Liver (tissue), 9 donors: ENCODE results near the gene TNFAIP8. TPM values are rescaled to one million over a fixed set of nuclear protein-coding genes. Genes with fewer than 3 reads are reported as not detected.

ENCODE experiments used
- DNase-seq: peaks from one replicate; pipeline ENCODE4 v3.0.0-alpha.2; 2017; ENCODE audit warnings: low spot score
- H3K27ac ChIP-seq, 2 donors: one replicate each; pipeline ENCODE4 v1.7.0; 2013; ENCODE audit warnings: inconsistent platforms in 2 of 2, low read length in 2 of 2, control low read depth in 1 of 2, low read depth in 1 of 2, mild to moderate bottlenecking in 1 of 2
- H3K27me3 ChIP-seq, 4 donors: one replicate each; pipeline versions ENCODE4 v1.6.1 to v1.7.0; 2013; ENCODE audit warnings: low read length in 3 of 4, inconsistent platforms in 1 of 4, mild to moderate bottlenecking in 1 of 4, moderate library complexity in 1 of 4; ENCODE audit not compliant: control insufficient read depth in 4 of 4, insufficient read depth in 4 of 4
- H3K36me3 ChIP-seq, 4 donors: one replicate each; pipeline versions ENCODE4 v1.6.1 to v1.7.0; 2013; ENCODE audit warnings: low read length in 3 of 4, mild to moderate bottlenecking in 3 of 4, low read depth in 1 of 4, moderate library complexity in 1 of 4; ENCODE audit not compliant: control insufficient read depth in 4 of 4, insufficient read depth in 3 of 4
- H3K4me1 ChIP-seq, 4 donors: one replicate each; pipeline versions ENCODE4 v1.6.1 to v1.7.0; 2013; ENCODE audit warnings: low read length in 3 of 4, mild to moderate bottlenecking in 3 of 4, moderate library complexity in 1 of 4; ENCODE audit not compliant: control insufficient read depth in 4 of 4, insufficient read depth in 4 of 4
- H3K4me3 ChIP-seq, 3 donors: one replicate each; pipeline versions ENCODE4 v1.6.1 to v1.7.0; 2013; ENCODE audit warnings: low read length in 3 of 3, control low read depth in 1 of 3, low read depth in 1 of 3, mild to moderate bottlenecking in 1 of 3
- H3K9ac ChIP-seq, 2 donors: one replicate each; pipeline ENCODE4 v1.7.0; 2013; ENCODE audit warnings: low read length in 2 of 2, mild to moderate bottlenecking in 2 of 2, moderate library complexity in 2 of 2, control low read depth in 1 of 2, low read depth in 1 of 2
- H3K9me3 ChIP-seq, 4 donors: one replicate each; pipeline versions ENCODE4 v1.6.1 to v1.7.0; 2013; ENCODE audit warnings: low read length in 3 of 4; ENCODE audit not compliant: control insufficient read depth in 4 of 4
- ATF3 ChIP-seq: IDR thresholded peaks from 2 replicates; pipeline ENCODE4 v1.6.1; 2016; ENCODE audit warnings: antibody characterized with exemption
- FOXA1 ChIP-seq: IDR thresholded peaks from 2 replicates; pipeline ENCODE4 v1.6.1; 2016; ENCODE audit warnings: antibody characterized with exemption
- FOXA2 ChIP-seq: IDR thresholded peaks from 2 replicates; pipeline ENCODE4 v1.6.1; 2016; ENCODE audit warnings: antibody characterized with exemption
- GABPA ChIP-seq, 2 donors: IDR thresholded peaks in 1 of 2; conservative IDR thresholded peaks in 1 of 2; 2 replicates each; pipeline ENCODE4 v1.6.1; 2016; ENCODE audit warnings: antibody characterized with exemption in 2 of 2, mild to moderate bottlenecking in 1 of 2, moderate library complexity in 1 of 2
- HNF4A ChIP-seq, 2 donors: conservative IDR thresholded peaks; 2 replicates each; pipeline ENCODE4 v1.6.1; 2016; ENCODE audit warnings: antibody characterized with exemption in 2 of 2, mild to moderate bottlenecking in 2 of 2
- HNF4G ChIP-seq: IDR thresholded peaks from 2 replicates; pipeline ENCODE4 v1.6.1; 2016; ENCODE audit warnings: antibody characterized with exemption
- JUND ChIP-seq, 2 donors: IDR thresholded peaks; 2 replicates each; pipeline ENCODE4 v1.6.1; 2016; ENCODE audit warnings: antibody characterized with exemption in 2 of 2
- MAX ChIP-seq: IDR thresholded peaks from 2 replicates; pipeline ENCODE4 v1.6.1; 2016; ENCODE audit warnings: antibody characterized with exemption
- RAD21 ChIP-seq, 2 donors: IDR thresholded peaks; 2 replicates each; pipeline ENCODE4 v1.6.1; 2016; ENCODE audit warnings: antibody characterized with exemption in 2 of 2, mild to moderate bottlenecking in 2 of 2
- REST ChIP-seq: IDR thresholded peaks from 2 replicates; pipeline ENCODE4 v1.6.1; 2016; ENCODE audit warnings: antibody characterized with exemption, mild to moderate bottlenecking
- RXRA ChIP-seq, 2 donors: IDR thresholded peaks; 2 replicates each; pipeline ENCODE4 v1.6.1; 2017 to 2018; ENCODE audit warnings: antibody characterized with exemption in 2 of 2, mild to moderate bottlenecking in 1 of 2
- SP1 ChIP-seq: IDR thresholded peaks from 2 replicates; pipeline ENCODE4 v1.6.1; 2018; ENCODE audit warnings: antibody characterized with exemption, mild to moderate bottlenecking
- TAF1 ChIP-seq: conservative IDR thresholded peaks from 2 replicates; pipeline ENCODE4 v1.6.1; 2016; ENCODE audit warnings: antibody characterized with exemption, mild to moderate bottlenecking
- YY1 ChIP-seq: IDR thresholded peaks from 2 replicates; pipeline ENCODE4 v1.6.1; 2016; ENCODE audit warnings: antibody characterized with exemption, mild to moderate bottlenecking
- WGBS: extraction: QIAGEN DNeasy Blood & Tissue Kit; methylation state at CpG from one replicate; pipeline ENCODE4 v1.1.7; 2013; 5-methylcytosine and 5-hydroxymethylcytosine counted together
- polyA plus RNA-seq, 2 donors: library from polyadenylated mRNA; stranded (reverse) in 1 of 2; unstranded in 1 of 2; fragments of 200-250 nt in 1 of 2; fragments of >200 nt in 1 of 2; fragmentation: Nextera tagmentation in 1 of 2; extraction: Ambion mirVana in 1 of 2; gene quantifications; one replicate each; pipeline versions ENCODE4 v1.2.1 to v1.2.3, GENCODE V29; 2013 to 2015
- total RNA-seq, 2 donors: library from RNA; depleted of rRNA; stranded (reverse); fragments of >200 nt; gene quantifications; one replicate each; pipeline ENCODE4 v1.2.3, GENCODE V29; 2014
- TF ChIP-seq, protein P1 (sequence below): IDR thresholded peaks from 2 replicates; pipeline ENCODE4 v1.6.1; 2016; ENCODE audit warnings: antibody characterized with exemption
- donor health status: healthy.
- donor health status: healthy.
- donor health status: healthy.
- donor health status: healthy.
- donor health status: healthy.

TNFAIP8 gene
- total and polyA plus RNA-seq, 4 donors, result 2.6 to 28.6 (median 4.4) TPM

GRCh38 chr5:119333421-119333851 is 22.4 kb upstream of the TNFAIP8 start:
- DNase-seq, result no peak
- Histone ChIP-seq H3K27ac (no peak overlapping the region), H3K9ac (no peak overlapping the region), H3K4me1 (peaks cover 0 to 8% (median 0%) of the 10 kb centered on the region in 4 donors), H3K4me3 (no peak overlapping the region), H3K36me3 (no peaks in the 10 kb centered on the region), H3K27me3 (no peaks in the 10 kb centered on the region), H3K9me3 (no peaks in the 10 kb centered on the region)
- TF ChIP-seq ATF3 (no peak), MAX (no peak), TAF1 (no peak), RAD21 (IDR thresholded peaks at IDR 0.05) (no peak), YY1 (no peak), RXRA (IDR thresholded peaks at IDR 0.05) (no peak), HNF4A (conservative IDR thresholded peaks at IDR 0.05) (no peak), GABPA (IDR thresholded peaks at IDR 0.05 in 1 of 2, conservative IDR thresholded peaks at IDR 0.05 in 1 of 2) (no peak), JUND (IDR thresholded peaks at IDR 0.05) (no peak), REST (no peak), HNF4G (no peak), FOXA2 (no peak), SP1 (no peak)
- TF ChIP-seq, protein P1, sequence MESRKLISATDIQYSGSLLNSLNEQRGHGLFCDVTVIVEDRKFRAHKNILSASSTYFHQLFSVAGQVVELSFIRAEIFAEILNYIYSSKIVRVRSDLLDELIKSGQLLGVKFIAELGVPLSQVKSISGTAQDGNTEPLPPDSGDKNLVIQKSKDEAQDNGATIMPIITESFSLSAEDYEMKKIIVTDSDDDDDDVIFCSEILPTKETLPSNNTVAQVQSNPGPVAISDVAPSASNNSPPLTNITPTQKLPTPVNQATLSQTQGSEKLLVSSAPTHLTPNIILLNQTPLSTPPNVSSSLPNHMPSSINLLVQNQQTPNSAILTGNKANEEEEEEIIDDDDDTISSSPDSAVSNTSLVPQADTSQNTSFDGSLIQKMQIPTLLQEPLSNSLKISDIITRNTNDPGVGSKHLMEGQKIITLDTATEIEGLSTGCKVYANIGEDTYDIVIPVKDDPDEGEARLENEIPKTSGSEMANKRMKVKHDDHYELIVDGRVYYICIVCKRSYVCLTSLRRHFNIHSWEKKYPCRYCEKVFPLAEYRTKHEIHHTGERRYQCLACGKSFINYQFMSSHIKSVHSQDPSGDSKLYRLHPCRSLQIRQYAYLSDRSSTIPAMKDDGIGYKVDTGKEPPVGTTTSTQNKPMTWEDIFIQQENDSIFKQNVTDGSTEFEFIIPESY, result no peak
- WGBS, result 76% methylated on average over 5 of the region's 5 CpGs

DNA sequence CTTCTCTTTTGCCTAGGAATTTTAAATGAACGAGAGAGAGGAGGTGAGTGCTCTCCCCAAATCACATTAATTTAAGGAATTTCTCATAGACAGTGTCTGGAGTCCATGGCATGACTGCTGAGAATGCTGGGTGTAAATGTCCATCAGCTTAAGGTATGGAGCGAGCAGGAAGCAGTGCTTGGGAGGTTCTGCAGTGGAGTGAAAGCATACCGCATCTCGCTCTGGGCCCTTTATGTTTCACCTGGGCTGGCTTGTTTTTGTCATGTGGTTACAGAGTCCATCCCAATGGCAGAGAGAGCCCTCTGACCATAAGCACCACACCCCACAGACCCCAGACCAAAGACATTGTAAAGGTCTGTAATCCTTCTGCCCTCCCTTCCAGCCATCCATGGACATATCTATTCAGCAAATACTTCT is 20.6 kb upstream of the TNFAIP8 start:
- H3K4me1 ChIP-seq, result peaks cover 0 to 9% (median 0%) of the 10 kb centered on the region in 4 donors
- WGBS, result 74% methylated on average over 4 of the region's 4 CpGs
- H3K9ac ChIP-seq, result no peak overlapping the region
- no peak for DNase-seq
- TF ChIP-seq SP1 (no peak), MAX (no peak), TAF1 (no peak), FOXA1 (no peak)
- no peaks in the 10 kb centered on the region for H3K27me3 ChIP-seq
- no peak overlapping the region for H3K27ac ChIP-seq
- no peak overlapping the region for H3K4me3 ChIP-seq
- H3K36me3 ChIP-seq, result no peaks in the 10 kb centered on the region
- no peaks in the 10 kb centered on the region for H3K9me3 ChIP-seq
